ENCODE results near the gene ARHGAP6.

ARHGAP6 gene, protein sequence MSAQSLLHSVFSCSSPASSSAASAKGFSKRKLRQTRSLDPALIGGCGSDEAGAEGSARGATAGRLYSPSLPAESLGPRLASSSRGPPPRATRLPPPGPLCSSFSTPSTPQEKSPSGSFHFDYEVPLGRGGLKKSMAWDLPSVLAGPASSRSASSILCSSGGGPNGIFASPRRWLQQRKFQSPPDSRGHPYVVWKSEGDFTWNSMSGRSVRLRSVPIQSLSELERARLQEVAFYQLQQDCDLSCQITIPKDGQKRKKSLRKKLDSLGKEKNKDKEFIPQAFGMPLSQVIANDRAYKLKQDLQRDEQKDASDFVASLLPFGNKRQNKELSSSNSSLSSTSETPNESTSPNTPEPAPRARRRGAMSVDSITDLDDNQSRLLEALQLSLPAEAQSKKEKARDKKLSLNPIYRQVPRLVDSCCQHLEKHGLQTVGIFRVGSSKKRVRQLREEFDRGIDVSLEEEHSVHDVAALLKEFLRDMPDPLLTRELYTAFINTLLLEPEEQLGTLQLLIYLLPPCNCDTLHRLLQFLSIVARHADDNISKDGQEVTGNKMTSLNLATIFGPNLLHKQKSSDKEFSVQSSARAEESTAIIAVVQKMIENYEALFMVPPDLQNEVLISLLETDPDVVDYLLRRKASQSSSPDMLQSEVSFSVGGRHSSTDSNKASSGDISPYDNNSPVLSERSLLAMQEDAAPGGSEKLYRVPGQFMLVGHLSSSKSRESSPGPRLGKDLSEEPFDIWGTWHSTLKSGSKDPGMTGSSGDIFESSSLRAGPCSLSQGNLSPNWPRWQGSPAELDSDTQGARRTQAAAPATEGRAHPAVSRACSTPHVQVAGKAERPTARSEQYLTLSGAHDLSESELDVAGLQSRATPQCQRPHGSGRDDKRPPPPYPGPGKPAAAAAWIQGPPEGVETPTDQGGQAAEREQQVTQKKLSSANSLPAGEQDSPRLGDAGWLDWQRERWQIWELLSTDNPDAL (N-terminal part only)

DNA sequence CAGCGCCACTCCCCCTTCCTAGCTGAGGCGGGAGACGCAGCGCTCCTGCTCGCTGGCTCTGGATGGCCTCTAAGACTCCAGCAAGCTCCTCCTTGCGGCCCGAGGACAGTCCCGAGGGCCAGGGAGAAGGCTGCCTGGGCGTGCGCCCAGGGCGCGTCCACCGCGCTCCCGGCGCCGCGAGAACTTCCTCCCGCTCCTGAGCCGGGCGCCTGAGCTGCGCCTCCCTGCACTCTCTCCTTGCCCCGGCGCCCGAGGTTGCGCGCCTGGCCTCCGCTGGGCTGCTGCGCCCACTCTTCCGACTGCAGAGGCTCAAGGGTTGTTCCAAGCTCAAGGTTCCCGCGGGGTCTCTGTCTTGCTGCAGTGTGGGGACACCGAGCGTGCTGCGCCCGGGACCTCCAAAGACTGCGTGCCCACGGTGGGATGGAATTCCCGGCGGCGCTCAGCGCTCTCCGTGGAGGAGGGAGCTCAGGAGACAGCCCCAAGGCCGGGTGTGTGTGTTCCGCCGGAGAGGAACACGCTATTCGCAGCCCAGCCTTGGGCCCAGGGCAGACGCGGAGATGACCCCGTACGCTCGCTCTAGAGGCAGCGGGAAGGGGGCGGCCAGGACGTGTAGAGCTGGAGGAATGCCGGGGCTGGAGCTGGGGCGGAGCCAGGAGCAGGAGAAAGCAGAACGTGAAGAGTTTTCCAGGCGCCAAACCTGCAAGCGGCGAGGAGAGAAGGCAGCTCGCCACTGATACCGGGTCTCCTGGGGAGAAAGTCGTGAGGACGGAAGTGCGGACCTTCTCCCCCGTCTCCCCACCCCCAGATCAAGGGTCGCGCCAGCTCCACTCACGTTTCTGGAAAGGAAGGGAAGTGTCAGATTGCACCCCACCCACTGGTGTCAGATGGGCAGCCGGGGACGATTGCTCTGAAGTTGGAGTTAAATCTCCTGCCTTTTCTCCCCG is at the start of gene ARHGAP6:
Gene ARHGAP6, minus strand, starts transcription at position 753 of the 944 bp plus-strand sequence. CDS start 1,092 bp downstream, outside the sequence.
- no peak for DNase-seq (ENCODE audit: low read depth in 2 of 2)

DNA sequence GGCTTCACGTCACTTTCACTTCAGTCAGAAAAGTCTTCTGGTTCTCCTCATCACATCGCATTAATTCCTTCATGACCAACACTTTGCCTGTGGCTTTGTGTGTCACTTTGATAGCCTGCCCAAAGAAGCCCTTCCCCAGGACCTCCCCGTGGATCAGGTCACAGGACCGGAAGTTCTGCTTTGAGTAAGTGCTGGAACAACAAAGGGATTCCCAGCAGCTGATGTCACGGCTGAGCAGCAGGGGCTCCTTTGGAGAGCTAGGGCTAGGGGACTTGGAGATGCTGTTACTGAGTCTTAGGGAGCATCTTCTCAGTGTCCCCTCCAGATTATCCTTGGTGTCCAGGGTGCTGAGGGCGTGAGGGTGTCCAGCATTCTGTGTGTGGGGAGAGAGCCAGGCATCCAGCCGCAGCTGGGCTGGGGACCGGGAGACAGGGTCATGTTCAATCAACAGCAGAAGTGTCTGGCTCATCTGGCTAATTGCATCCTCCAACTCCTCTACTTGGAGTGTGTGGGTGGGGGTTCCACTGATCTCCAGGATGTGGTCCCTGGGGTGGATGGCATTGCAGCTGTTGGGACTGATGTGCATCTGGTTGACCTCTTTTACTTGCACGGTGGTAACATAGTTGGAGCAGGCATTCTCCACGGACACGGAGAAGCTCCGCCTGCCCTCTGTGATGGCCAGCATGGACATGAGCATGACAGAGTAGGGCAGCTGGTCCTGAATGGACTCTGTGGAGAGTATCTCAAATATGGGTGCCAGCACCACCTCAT is 39.2 kb upstream of the ARHGAP6 start:
- DNase-seq (ENCODE audit: low read depth in 2 of 2), result no peak

DNA sequence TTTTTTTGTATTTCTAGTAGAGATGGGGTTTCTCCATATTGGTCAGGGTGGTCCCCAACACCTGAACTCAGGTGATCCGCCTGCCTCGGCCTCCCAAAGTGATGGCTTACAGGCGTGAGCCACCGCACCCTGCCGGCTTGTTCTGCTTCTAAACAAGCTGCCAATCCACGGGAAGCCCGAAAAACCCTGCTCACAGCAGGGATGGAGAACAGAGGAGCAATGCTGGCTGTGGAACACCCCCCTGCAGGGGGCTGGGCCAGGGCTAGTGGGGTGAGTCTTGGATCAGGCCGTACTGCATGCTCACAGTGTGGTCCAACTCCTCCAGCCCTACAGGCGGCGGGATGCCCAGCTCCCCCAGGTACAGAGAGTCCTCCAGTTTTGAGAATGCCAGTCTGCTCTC is 38.1 kb upstream of the ARHGAP6 start:
- DNase-seq (ENCODE audit: low read depth in 2 of 2), result no peak

DNA sequence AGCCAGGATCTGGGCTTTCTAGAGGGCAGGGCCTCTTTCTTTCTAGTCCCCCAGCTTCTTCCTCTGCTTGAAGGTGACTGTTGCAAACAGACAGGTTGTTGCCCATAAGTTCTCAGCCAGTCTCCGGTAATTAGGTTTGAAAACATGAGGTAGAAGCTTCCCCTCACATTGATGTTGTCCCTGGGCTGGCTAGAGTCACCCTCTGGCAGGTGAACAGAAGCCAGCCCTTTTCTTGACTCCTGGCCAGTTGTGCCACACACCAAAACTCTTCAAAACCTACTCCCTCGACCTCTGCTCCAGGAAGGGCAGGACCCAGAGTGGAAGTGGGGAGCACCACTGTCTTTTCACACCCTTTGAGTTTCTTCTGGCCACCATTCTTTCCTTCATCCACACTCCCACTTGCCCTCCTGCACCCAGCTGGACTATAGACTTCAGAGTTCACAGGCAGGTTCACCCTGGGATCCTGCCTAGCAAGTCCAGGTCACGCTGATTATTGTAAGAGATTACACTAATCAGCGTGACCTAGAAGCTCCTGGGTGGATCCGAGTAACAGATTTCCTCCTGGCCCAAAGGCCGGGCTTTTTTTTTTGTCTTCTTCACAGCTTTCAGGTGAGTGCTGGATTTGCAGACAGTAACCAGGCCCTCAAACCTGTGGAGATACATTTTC is 37.4 kb upstream of the ARHGAP6 start:
- no peak for DNase-seq (ENCODE audit: low read depth in 2 of 2)

DNA sequence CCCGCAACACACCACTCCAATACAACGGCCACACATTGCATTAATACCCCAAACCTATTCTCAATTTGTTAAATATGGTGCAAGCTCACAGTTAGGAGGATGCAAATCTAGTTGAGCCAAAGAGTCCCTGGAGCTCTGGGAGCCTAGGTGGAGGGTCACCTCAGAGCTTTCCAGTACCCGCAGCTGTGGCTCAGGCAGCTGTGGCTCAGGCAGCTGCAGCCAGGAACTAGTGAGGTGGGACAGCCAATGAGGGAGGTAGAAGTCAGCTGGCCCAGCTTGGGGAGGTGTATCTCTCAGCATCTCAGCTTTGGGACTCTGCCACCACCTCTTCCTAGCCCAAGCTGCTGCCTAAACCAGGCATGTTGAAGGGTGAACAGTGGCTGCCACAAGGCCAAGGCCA is 36.7 kb upstream of the ARHGAP6 start:
- DNase-seq (ENCODE audit: low read depth in 2 of 2), result no peak

DNA sequence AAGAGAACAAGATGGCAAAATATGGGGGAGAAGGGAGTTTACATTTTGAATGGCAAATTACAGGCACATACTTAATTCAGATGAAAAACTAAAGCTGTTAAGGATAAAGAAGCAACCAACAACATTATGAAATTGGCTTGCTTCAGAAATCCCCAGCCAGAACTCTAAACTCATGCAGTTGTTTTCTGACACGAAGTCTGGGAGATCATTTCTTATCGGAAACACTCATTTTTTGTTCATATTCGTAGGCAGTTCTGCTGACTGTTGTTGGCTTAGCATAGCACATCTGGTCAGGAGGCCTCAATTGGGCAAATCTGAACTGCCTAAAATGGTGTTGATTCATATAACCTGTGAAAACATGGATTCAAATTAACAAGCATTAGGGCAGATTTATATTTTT is 33.0 kb upstream of the ARHGAP6 start:
- DNase-seq (ENCODE audit: low read depth in 2 of 2), result no peak

DNA sequence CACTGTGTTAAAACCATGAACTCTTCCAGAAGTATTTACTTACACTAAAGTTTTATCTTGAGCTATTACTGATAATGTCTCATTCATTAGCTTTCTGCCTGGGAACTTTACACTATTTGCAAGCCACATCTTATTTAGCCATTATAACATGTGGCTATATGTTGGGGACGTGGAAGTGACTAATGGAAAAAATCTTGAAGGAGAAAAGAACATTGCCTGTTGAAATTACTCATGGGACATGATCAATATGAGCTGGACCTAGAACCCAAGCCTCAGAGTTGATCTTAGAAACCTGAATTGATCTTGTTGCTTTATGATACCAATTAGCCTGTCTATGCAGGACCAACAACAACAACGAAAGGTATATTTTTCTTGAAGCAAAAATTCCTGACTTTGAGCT is 22.5 kb upstream of the ARHGAP6 start:
- DNase-seq (ENCODE audit: low read depth in 2 of 2), result no peak

DNA sequence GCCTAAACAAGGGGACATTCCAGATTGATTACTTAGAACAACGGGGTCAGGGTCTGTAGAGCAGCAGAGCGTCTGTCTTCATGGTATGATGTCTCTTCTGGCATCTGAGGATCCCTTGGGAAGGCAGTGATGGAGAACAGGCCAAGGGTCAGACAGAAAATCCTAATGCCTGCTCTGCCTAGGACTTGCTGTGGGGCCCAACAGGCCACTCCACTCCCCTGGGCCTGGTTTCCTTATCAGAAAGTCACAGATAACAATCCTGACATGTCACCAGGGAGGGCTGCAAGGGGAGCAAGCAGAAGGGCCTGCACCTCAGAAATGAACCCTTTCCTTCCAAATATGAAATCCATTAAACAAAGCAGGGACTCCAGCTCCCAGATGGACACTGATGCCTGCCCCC is 21.4 kb upstream of the ARHGAP6 start:
- no peak for DNase-seq (ENCODE audit: low read depth in 2 of 2)

DNA sequence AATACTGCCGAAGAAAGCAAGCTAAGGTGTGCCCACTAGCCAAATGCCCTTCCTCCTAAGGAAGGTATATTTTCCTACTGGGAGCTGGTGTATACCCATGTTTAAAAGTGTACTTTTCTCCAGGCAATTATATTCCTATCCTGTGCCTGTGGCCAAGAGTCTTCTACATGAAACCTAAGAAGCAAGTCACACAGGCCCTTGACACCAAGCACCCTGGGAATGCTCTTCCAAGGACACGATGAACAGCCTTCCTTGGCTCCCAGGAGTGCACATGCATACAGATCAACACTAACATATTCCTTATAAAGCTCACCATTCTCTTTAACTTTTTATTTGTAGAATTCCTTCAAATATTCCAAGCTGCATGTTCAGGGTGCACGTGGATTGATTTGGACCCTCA is 17.3 kb upstream of the ARHGAP6 start:
- no peak for DNase-seq (ENCODE audit: low read depth in 2 of 2)

DNA sequence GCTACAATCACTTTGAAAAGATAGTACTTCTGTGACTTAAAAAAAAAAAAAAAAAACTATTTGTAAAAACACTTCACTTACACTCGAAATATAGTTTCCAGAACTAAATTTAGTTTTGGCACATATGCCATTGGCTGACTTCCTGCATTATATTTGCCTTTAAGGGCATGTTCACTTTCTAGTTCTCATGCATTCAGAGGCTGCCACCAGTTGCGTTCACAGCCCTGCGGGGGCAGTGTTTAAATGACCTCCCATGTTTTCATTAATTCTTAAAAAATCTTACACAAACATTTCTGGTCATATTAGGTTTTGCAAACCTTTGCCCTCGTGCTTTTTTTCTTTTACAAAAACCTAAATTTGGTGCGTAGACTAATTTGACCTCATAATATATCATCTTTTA is 12.4 kb upstream of the ARHGAP6 start:
- DNase-seq (ENCODE audit: low read depth in 2 of 2), result no peak

DNA sequence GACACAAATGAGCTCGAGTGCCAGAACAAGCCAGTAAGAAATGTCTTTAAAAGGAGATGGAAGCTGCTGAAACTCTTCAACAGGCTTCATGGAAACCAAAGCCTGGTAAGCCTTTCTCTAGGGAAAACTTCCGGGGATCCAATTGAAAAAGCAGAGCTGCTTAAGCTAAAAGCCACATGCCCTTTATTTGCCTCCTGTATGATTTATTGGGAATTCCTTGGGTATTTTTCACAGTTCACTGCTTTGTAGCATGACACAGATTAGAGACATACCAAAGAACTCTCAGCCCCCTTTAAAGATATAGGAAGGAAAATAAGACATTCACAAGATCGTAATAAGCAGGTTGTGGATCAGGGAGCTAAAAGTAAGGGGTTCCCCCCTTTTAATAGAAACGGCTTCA is 6.5 kb upstream of the ARHGAP6 start:
- DNase-seq (ENCODE audit: low read depth in 2 of 2), result no peak

DNA sequence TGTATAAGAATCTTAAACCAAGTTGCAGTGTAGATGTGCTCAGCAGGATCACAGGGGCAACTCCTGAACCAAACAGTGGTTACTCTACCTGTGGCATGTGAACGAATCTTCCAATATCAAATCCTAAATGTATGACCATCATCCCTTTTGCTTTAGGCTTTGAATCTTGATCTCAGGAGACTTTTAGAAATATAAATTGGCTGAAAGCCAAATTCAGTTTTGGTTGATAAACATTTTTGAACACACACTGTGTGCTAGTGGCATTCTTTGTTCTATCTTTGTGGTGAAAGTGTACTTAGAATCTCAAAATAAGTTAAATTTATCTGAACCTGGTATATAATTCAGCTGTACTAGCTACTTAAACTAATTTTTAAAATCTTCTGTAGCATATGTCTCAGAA is 4.6 kb upstream of the ARHGAP6 start:
- no peak for DNase-seq (ENCODE audit: low read depth in 2 of 2)

DNA sequence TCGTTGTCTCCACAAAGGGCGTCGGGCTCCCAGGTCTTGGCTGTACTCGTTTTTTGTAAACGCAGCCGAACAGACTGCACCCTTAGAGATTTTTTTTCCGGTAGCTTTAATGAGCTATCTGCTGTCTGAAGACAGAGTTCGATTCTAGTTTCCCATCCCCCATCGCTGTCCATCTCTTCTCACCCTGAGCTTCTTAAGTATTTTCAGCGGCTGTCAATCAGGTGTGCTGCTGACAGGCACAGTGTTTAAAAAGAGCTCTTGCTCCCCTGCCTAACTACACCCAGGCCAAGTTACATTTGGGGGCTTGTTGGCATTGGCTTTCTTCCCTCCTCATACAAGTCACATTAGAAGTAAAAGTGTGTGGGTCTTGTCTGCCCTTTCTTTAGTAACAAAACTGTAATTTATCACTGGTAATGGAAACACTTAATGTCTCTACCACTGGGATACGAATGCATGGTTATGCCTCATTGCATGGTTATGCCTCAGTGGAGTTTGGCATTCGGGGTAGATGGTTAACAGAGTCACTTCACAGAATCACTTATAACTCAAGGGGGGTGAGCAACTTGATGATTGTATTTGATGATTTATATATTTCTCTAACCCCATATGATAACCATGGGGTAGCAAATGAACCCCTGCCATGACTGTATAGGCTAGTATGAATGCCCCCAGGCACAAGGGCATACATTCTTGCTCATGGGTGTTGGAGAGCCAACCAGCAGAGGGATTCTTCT is 1.4 kb upstream of the ARHGAP6 start:
- DNase-seq (ENCODE audit: low read depth in 2 of 2), result no peak

DNA sequence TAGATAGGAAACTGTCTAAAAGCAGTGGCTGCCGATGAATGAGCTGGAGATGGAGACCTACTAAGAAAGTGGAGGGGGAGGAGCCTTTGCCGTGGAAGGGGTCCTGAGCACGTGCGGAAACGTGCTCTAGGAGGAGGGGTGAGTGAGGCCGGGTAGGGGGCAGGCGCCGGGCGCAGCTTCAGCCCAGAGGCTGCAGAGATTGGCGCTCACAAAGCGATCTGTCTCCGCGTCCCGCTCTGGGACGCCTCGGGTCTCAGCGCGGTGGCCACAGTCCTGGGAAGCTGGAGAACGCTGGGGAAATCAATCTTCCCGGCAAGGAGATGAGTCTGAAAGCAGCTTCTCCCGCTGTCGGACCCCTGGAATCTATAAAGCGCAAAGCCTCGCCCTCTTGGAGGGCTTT is 444 bp upstream of the ARHGAP6 start:
- no peak for DNase-seq (ENCODE audit: low read depth in 2 of 2)

DNA sequence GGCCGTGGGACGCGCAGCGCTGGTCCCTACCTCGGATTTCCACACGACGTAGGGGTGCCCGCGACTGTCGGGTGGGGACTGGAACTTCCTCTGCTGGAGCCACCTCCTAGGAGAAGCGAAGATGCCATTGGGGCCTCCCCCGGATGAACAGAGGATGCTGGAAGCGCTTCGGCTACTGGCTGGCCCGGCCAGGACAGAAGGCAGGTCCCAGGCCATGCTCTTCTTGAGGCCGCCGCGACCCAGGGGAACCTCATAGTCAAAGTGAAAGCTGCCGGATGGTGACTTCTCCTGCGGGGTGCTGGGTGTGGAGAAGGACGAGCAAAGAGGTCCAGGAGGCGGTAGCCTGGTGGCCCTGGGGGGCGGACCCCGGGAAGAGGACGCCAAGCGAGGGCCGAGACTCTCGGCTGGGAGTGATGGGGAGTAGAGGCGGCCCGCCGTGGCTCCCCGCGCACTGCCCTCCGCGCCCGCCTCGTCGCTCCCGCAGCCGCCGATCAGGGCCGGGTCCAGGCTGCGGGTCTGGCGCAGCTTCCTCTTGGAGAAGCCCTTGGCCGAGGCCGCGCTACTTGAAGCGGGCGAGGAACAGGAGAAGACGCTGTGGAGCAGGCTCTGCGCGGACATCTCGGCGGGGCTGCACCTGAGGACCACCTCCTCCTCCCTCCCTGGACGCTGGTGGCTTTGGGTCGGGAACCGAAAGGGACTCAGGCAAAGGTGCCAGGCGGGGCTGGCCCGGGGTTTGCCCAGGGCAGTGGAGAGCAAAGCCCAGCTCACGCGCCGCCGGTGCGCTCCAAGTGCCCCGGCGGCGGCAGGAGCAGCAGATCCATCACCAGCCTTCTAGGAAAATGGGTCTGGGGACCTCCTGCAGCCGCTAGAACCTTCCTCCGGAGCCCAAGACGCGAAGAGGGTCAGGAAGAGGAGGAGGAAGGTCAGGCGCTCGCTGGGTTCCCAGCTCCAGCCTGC is 1.2 kb downstream of the ARHGAP6 start:
- no peak for DNase-seq (ENCODE audit: low read depth in 2 of 2)

DNA sequence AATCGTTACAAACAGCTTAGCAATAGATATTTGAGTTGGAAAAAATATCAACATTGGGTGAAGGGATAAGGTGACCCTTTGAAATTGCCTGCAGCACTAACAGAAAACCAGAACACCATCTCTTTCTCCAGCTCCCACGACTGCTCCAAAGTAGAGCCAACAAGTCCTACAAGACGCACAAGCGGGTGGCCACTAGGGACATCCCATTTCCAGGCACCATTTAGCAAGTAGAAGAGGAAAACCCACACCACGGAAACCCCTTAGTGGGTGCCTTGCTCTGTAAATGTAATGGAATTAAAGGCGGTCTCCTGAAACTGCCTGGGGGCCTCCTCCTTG is 1.9 kb downstream of the ARHGAP6 start:
- DNase-seq (ENCODE audit: low read depth in 2 of 2), result no peak

DNA sequence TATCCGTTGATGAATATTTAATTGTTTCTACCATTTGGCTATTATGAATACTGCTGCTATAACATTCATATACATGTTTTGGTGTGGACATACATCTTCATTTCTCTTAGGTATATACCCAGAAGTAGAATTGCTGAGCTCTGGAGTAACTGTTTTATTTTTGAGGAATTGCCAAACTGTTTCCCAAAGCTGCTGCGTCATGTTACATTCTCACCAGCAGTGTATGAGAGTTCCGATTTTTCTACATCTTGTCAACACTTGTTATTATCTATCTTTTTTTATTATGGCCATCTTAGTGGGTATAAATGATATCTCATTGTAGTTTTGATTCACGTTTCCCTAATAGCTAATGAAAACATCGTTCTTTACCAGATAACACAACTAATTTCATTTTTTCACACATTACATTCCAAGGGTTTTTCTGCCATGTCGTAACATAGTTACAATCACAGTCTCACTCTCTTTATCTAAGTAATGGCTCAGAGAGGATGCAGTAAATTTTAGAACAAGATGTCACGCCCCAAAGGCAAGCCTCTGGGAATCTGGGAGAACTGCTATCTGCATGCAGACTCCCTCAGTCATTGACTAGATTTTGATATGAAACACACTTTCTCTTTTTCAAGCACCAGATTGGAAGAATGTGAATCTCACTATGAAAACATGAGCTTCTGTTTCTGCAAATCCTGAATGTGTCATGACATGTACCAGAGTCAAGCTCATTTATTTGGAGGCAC is 10.3 kb downstream of the ARHGAP6 start:
- no peak for DNase-seq (ENCODE audit: low read depth in 2 of 2)
